BJ (cell line): ENCODE data around the gene EN2. TPM values are rescaled to one million over a fixed set of nuclear protein-coding genes. Genes with fewer than 3 reads are reported as not detected.

ENCODE experiments used
- CTCF ChIA-PET: fragments of 350-600 bp; formaldehyde crosslinking; extraction: SDS; loops from one replicate; lab custom pipeline; 2021; ENCODE audit warnings: antibody characterized with exemption, inconsistent platforms; lab: Yijun Ruan, JAX
- POLR2A ChIA-PET: fragments of 300-600 bp; sonication (Branson Sonifier 250); formaldehyde crosslinking; extraction: SDS; loops from one replicate; lab custom pipeline; 2021; ENCODE audit warnings: antibody characterized with exemption; lab: Charles Lee
- DNase-seq: peaks from one replicate; pipeline ENCODE4 v3.0.0-alpha.2; 2011; ENCODE audit warnings: low read depth
- H3K27me3 ChIP-seq: 2 replicates; pipeline ENCODE4 v1.6.0; 2011; ENCODE audit warnings: low read length; ENCODE audit not compliant: control insufficient read depth, insufficient read depth
- H3K36me3 ChIP-seq: 2 replicates; pipeline ENCODE4 v1.5.1; 2011; ENCODE audit warnings: low read length; ENCODE audit not compliant: control insufficient read depth, insufficient read depth
- H3K4me3 ChIP-seq: 2 replicates; pipeline ENCODE4 v1.5.1; 2011; ENCODE audit warnings: low read depth, mild to moderate bottlenecking, control low read depth, low read length
- CTCF ChIP-seq: IDR thresholded peaks from 2 replicates; pipeline ENCODE4 v1.5.1; 2011; ENCODE audit warnings: low read depth, mild to moderate bottlenecking, control low read depth, inconsistent platforms, low read length, moderate library complexity; ENCODE audit not compliant: insufficient read depth
- polyA plus RNA-seq: library from polyadenylated mRNA; depleted of rRNA; stranded (reverse); fragments of >200 nt; gene quantifications from 2 replicates; pipeline ENCODE4 v1.2.3, GENCODE V29; 2011

EN2 gene
- polyA plus RNA-seq, 1 experiment: not detected

- POLR2A ChIA-PET: no interaction called here
- H3K36me3 ChIP-seq: no peaks in the 10 kb centered on the region
- no peak overlapping the region for H3K4me3 ChIP-seq
- DNase-seq: no peak
- CTCF ChIA-PET: no interaction called here
- H3K27me3 ChIP-seq: no peaks in the 10 kb centered on the region
- no peak for TF ChIP-seq CTCF
Measured at GRCh38 chr7:155418304-155418703, 39.6 kb upstream of the EN2 start.

- CTCF ChIA-PET: no interaction called here
- no peaks in the 10 kb centered on the region for H3K27me3 ChIP-seq
Measured at GRCh38 chr7:155418941-155419755, 38.8 kb upstream of the EN2 start.

GRCh38 chr7:155420116-155420515, 37.8 kb upstream of the EN2 start:
- ChIA-PET CTCF (interaction anchor here (0.6 kb wide), 2 partner anchors 80 to 136 kb away, joined by 3 read pairs; no protein-coding TSS in a partner anchor), POLR2A (no interaction called here)
- Histone ChIP-seq H3K36me3 (no peaks in the 10 kb centered on the region), H3K27me3 (no peaks in the 10 kb centered on the region; the same call in 1 of the 2 replicates), H3K4me3 (no peak overlapping the region)
- no peak for TF ChIP-seq CTCF
- DNase-seq: no peak

More at GRCh38 chr7:155418941-155419755, 38.8 kb upstream of the EN2 start:
- DNase-seq: no peak
- Histone ChIP-seq H3K4me3 (no peak overlapping the region), H3K36me3 (no peaks in the 10 kb centered on the region)
- POLR2A ChIA-PET: no interaction called here
- TF ChIP-seq CTCF: no peak

- TF ChIP-seq CTCF: no peak
- ChIA-PET CTCF (interaction anchor here (0.6 kb wide), 1 partner anchor 23 kb away, joined by 3 read pairs; no protein-coding TSS in a partner anchor), POLR2A (no interaction called here)
- H3K36me3 ChIP-seq: no peaks in the 10 kb centered on the region
- H3K27me3 ChIP-seq: peaks cover 3% of the 10 kb centered on the region; the same call in 1 of the 2 replicates
- DNase-seq: no peak
- no peak overlapping the region for H3K4me3 ChIP-seq
Measured at GRCh38 chr7:155422151-155422550, 35.8 kb upstream of the EN2 start.

GRCh38 chr7:155422599-155423336, 35.2 kb upstream of the EN2 start:
- H3K4me3 ChIP-seq: no peak overlapping the region
- H3K27me3 ChIP-seq: peaks cover 3% of the 10 kb centered on the region; the same call in 1 of the 2 replicates
- DNase-seq: no peak
- ChIA-PET CTCF (no interaction called here), POLR2A (no interaction called here)
- H3K36me3 ChIP-seq: no peaks in the 10 kb centered on the region
- TF ChIP-seq CTCF: no peak
